ENCODE data around the gene ALOX5AP. TPM values are rescaled to one million over a fixed set of nuclear protein-coding genes. Genes with fewer than 3 reads are reported as not detected.

Gene ALOX5AP
- total RNA-seq, 1 experiment from 2014 or later = not detected

GRCh38 chr13:30787738-30788525 is 52.6 kb downstream of the ALOX5AP start:
- Mint-ChIP-seq H3K4me1 (ENCODE audit: low read depth, unreplicated experiment) (no peaks in the 10 kb centered on the region), H3K36me3 (ENCODE audit: insufficient read depth, unreplicated experiment) (no peaks in the 10 kb centered on the region), H3K4me3 (ENCODE audit: low read depth, unreplicated experiment) (no peak overlapping the region), H3K27ac (ENCODE audit: unreplicated experiment) (no peak overlapping the region), H3K27me3 (ENCODE audit: unreplicated experiment) (peaks cover 13% of the 10 kb centered on the region), H3K9me3 (ENCODE audit: low read depth, unreplicated experiment) (no peaks in the 10 kb centered on the region)
- intact Hi-C loops (cut with micrococcal nuclease; ENCODE audit: unreplicated experiment) = no loop called here
- no TSS peak for BruUV-seq (replicated peaks)
- no peak for TF ChIP-seq CTCF (IDR thresholded peaks at IDR 0.05; ENCODE audit: unreplicated experiment)
- CTCF ChIA-PET = no interaction called here
- no peak for DNase-seq

GRCh38 chr13:30789166-30789862 is 54.0 kb downstream of the ALOX5AP start:
- Mint-ChIP-seq H3K4me3 (ENCODE audit: low read depth, unreplicated experiment) (no peak overlapping the region), H3K27me3 (ENCODE audit: unreplicated experiment) (peaks cover 13% of the 10 kb centered on the region), H3K27ac (ENCODE audit: unreplicated experiment) (no peak overlapping the region), H3K9me3 (ENCODE audit: low read depth, unreplicated experiment) (no peaks in the 10 kb centered on the region), H3K4me1 (ENCODE audit: low read depth, unreplicated experiment) (no peaks in the 10 kb centered on the region), H3K36me3 (ENCODE audit: insufficient read depth, unreplicated experiment) (no peaks in the 10 kb centered on the region)
- intact Hi-C loops (cut with micrococcal nuclease; ENCODE audit: unreplicated experiment) = no loop called here
- CTCF ChIA-PET = no interaction called here
- TF ChIP-seq CTCF (IDR thresholded peaks at IDR 0.05; ENCODE audit: unreplicated experiment) = no peak
- BruUV-seq (replicated peaks) = no TSS peak
- DNase-seq = no peak

- TF ChIP-seq CTCF (IDR thresholded peaks at IDR 0.05; ENCODE audit: unreplicated experiment) = no peak
- CTCF ChIA-PET = no interaction called here
- peaks cover 7% of the 10 kb centered on the region for H3K4me1 Mint-ChIP-seq (ENCODE audit: low read depth, unreplicated experiment)
- H3K9me3 Mint-ChIP-seq (ENCODE audit: low read depth, unreplicated experiment) = no peaks in the 10 kb centered on the region
- no peak overlapping the region for H3K4me3 Mint-ChIP-seq (ENCODE audit: low read depth, unreplicated experiment)
- intact Hi-C loops (cut with micrococcal nuclease; ENCODE audit: unreplicated experiment) = no loop called here
- BruUV-seq (replicated peaks) = no TSS peak
- DNase-seq = no peak
- H3K36me3 Mint-ChIP-seq (ENCODE audit: insufficient read depth, unreplicated experiment) = no peaks in the 10 kb centered on the region
- peaks cover 13% of the 10 kb centered on the region for H3K27me3 Mint-ChIP-seq (ENCODE audit: unreplicated experiment)
- no peak overlapping the region for H3K27ac Mint-ChIP-seq (ENCODE audit: unreplicated experiment)
These were observed 55.2 kb downstream of the ALOX5AP start for GRCh38 chr13:30790592-30790991.

- no peak for TF ChIP-seq CTCF (IDR thresholded peaks at IDR 0.05; ENCODE audit: unreplicated experiment)
- Mint-ChIP-seq H3K4me3 (ENCODE audit: low read depth, unreplicated experiment) (no peak overlapping the region), H3K27ac (ENCODE audit: unreplicated experiment) (no peak overlapping the region), H3K27me3 (ENCODE audit: unreplicated experiment) (peaks cover 7% of the 10 kb centered on the region), H3K4me1 (ENCODE audit: low read depth, unreplicated experiment) (peaks cover 16% of the 10 kb centered on the region), H3K36me3 (ENCODE audit: insufficient read depth, unreplicated experiment) (no peaks in the 10 kb centered on the region), H3K9me3 (ENCODE audit: low read depth, unreplicated experiment) (no peaks in the 10 kb centered on the region)
- no TSS peak for BruUV-seq (replicated peaks)
- intact Hi-C loops (cut with micrococcal nuclease; ENCODE audit: unreplicated experiment) = no loop called here
- CTCF ChIA-PET = no interaction called here
- no peak for DNase-seq
These were observed 56.1 kb downstream of the ALOX5AP start for GRCh38 chr13:30791354-30792001.

All from Calu3 (cell line).